Esophagus muscularis mucosa (tissue), 4 donors: ENCODE data around the gene CLEC14A. TPM values are rescaled to one million over a fixed set of nuclear protein-coding genes. Genes with fewer than 3 reads are reported as not detected.
A peak's percentile ranks its signal among the peaks of the same experiment; 100 is the strongest.

ENCODE experiments used
- DNase-seq: peaks from one replicate; pipeline ENCODE4 v3.0.0-alpha.2; 2017; ENCODE audit errors: extremely low spot score
- H3K27ac ChIP-seq, 4 donors: fragments of 200-600 bp; sonication (generic); replicated peaks in 1 of 4; 1 replicate in 3 of 4; 2 replicates in 1 of 4; pipeline ENCODE4 v1.5.1; 2016 to 2019; ENCODE audit warnings: mild to moderate bottlenecking in 1 of 4
- H3K27me3 ChIP-seq, 4 donors: fragments of 200-600 bp; sonication (generic); one replicate each; pipeline versions ENCODE4 v1.5.1 to v1.6.0; 2016 to 2019
- H3K36me3 ChIP-seq, 4 donors: fragments of 200-600 bp; sonication (generic); one replicate each; pipeline ENCODE4 v1.5.1; 2016 to 2019
- H3K4me1 ChIP-seq, 4 donors: fragments of 200-600 bp; sonication (generic); one replicate each; pipeline ENCODE4 v1.5.1; 2016 to 2019
- H3K4me3 ChIP-seq, 4 donors: fragments of 200-600 bp; sonication (generic); 1 replicate in 2 of 4; 2 replicates in 2 of 4; pipeline ENCODE4 v1.5.1; 2016 to 2019; ENCODE audit warnings: mild to moderate bottlenecking in 4 of 4, moderate library complexity in 1 of 4
- H3K9me3 ChIP-seq, 4 donors: fragments of 200-600 bp; sonication (generic); 1 replicate in 3 of 4; 2 replicates in 1 of 4; pipeline ENCODE4 v1.5.1; 2016 to 2019
- CTCF ChIP-seq, 3 experiments: fragments of 200-600 bp in 2 of 3; fragments of 450-650 bp in 1 of 3; sonication (generic) in 2 of 3; IDR thresholded peaks; one replicate each; pipeline ENCODE4 v1.5.1; 2017 to 2019; ENCODE audit warnings: antibody characterized with exemption in 3 of 3, mild to moderate bottlenecking in 2 of 3, moderate library complexity in 1 of 3
- EP300 ChIP-seq: sonication (generic); formaldehyde crosslinking; IDR thresholded peaks from one replicate; pipeline ENCODE4 v1.6.1; 2017; ENCODE audit warnings: antibody characterized with exemption
- POLR2A ChIP-seq: fragments of 450-650 bp; IDR thresholded peaks from one replicate; pipeline ENCODE4 v1.6.1; 2017; ENCODE audit warnings: antibody characterized with exemption, moderate library complexity, mild to moderate bottlenecking, low read depth
- POLR2AphosphoS5 ChIP-seq, 2 donors: sonication (generic); formaldehyde crosslinking; IDR thresholded peaks; one replicate each; pipeline ENCODE4 v1.6.1; 2017; ENCODE audit warnings: antibody characterized with exemption in 2 of 2
- WGBS: methylation state at CpG from one replicate; pipeline ENCODE4 v1.1.5; 2018; 5-methylcytosine and 5-hydroxymethylcytosine counted together
- intact Hi-C: fragments of 100-400 bp; cut with DNase I; formaldehyde crosslinking; loops from one replicate; pipeline ENCODE4 v1.15.1; 2023
- total RNA-seq, 4 donors: library from RNA; depleted of rRNA; stranded (reverse); fragments of >200 nt; gene quantifications; one replicate each; pipeline versions ENCODE4 v1.1.0 to v1.2.1, GENCODE V29; 2016

The CLEC14A gene
- total RNA-seq, 4 donors from 2014 or later: 23.7 to 50.2 (median 38.0) TPM

GRCh38 chr14:38212111-38212510, 43.8 kb downstream of the CLEC14A start:
- Histone ChIP-seq H3K27ac (no peak overlapping the region), H3K27me3 (peaks cover 0 to 54% (median 10%) of the 10 kb centered on the region in 4 donors), H3K4me3 (no peak overlapping the region), H3K9me3 (no peaks in the 10 kb centered on the region), H3K4me1 (peaks cover 0 to 44% (median 33%) of the 10 kb centered on the region in 4 donors), H3K36me3 (no peaks in the 10 kb centered on the region)
- no peak for DNase-seq
- intact Hi-C loops: no loop called here
- TF ChIP-seq EP300: no peak
- TF ChIP-seq POLR2A: no peak
- no peak for TF ChIP-seq POLR2AphosphoS5 (IDR thresholded peaks at IDR 0.05)
- TF ChIP-seq CTCF (IDR thresholded peaks at IDR 0.05): no peak

DNA sequence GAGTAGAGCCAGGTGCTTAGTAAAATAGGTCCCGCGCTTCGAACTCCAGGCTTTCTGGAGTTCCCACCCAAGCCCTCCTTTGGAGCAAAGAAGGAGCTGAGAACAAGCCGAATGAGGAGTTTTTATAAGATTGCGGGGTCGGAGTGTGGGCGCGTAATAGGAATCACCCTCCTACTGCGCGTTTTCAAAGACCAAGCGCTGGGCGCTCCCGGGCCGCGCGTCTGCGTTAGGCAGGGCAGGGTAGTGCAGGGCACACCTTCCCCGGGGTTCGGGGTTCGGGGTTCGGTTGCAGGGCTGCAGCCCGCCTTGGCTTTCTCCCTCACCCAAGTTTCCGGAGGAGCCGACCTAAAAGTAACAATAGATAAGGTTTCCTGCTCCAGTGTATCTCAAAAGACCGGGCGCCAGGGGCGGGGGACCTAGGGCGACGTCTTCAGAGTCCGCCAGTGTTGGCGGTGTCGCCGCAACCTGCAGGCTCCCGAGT, 44.6 kb downstream of the CLEC14A start:
- TF ChIP-seq EP300: no peak
- TF ChIP-seq CTCF (IDR thresholded peaks at IDR 0.05): no peak
- no peak for TF ChIP-seq POLR2A
- TF ChIP-seq POLR2AphosphoS5 (IDR thresholded peaks at IDR 0.05): no peak
- Histone ChIP-seq H3K9me3 (peaks cover 0 to 5% (median 4%) of the 10 kb centered on the region in 4 donors), H3K27ac (no peak overlapping the region), H3K27me3 (peaks cover 0 to 61% (median 10%) of the 10 kb centered on the region in 4 donors), H3K4me3 (peak overlapping the region; percentile 41 to 54 (median 43)), H3K4me1 (peaks cover 0 to 44% (median 33%) of the 10 kb centered on the region in 4 donors), H3K36me3 (no peaks in the 10 kb centered on the region)
- WGBS: 7% methylated on average over 8 of the region's 34 CpGs
- intact Hi-C loops: no loop called here
- no peak for DNase-seq

DNA sequence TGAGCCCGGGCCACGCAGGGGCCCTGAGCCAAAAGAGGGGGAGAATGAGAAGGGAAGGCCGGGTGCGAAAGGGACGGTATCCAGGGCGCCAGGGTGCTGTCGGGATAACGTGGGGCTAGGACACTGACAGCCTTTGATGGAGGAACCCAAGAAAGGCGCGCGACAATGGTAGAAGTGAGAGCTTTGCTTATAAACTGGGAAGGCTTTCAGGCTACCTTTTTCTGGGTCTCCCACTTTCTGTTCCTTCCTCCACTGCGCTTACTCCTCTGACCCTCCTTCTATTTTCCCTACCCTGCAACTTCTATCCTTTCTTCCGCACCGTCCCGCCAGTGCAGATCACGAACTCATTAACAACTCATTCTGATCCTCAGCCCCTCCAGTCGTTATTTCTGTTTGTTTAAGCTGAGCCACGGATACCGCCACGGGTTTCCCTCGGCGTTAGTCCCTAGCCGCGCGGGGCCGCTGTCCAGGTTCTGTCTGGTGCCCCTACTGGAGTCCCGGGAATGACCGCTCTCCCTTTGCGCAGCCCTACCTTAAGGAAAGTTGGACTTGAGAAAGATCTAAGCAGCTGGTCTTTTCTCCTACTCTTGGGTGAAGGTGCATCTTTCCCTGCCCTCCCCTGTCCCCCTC, 45.2 kb downstream of the CLEC14A start:
- intact Hi-C loops: no loop called here
- H3K27ac ChIP-seq: no peak overlapping the region
- peaks cover 0 to 44% (median 33%) of the 10 kb centered on the region in 4 donors for H3K4me1 ChIP-seq
- H3K36me3 ChIP-seq: no peaks in the 10 kb centered on the region
- no peak for DNase-seq
- peaks cover 0 to 11% (median 9%) of the 10 kb centered on the region in 4 donors for H3K9me3 ChIP-seq
- WGBS: 5% methylated on average over 26 of the region's 29 CpGs
- H3K27me3 ChIP-seq: peaks cover 0 to 64% (median 10%) of the 10 kb centered on the region in 4 donors
- peak overlapping the region; percentile 41 to 54 (median 43) for H3K4me3 ChIP-seq
- TF ChIP-seq CTCF (IDR thresholded peaks at IDR 0.05) (no peak), POLR2A (no peak), POLR2AphosphoS5 (IDR thresholded peaks at IDR 0.05) (no peak), EP300 (no peak)

GRCh38 chr14:38209572-38210557, 46.0 kb downstream of the CLEC14A start:
- WGBS: 5% methylated on average over 26 of the region's 69 CpGs
- H3K4me1 ChIP-seq: peaks cover 0 to 44% (median 33%) of the 10 kb centered on the region in 4 donors
- H3K4me3 ChIP-seq: peak overlapping the region; percentile 41 to 54 (median 43)
- H3K27me3 ChIP-seq: peaks cover 0 to 65% (median 10%) of the 10 kb centered on the region in 4 donors
- no peaks in the 10 kb centered on the region for H3K36me3 ChIP-seq
- H3K27ac ChIP-seq: no peak overlapping the region
- H3K9me3 ChIP-seq: peaks cover 0 to 11% (median 10%) of the 10 kb centered on the region in 4 donors
- intact Hi-C loops: no loop called here
- DNase-seq: no peak
- TF ChIP-seq EP300 (no peak), POLR2A (no peak), POLR2AphosphoS5 (IDR thresholded peaks at IDR 0.05) (no peak), CTCF (IDR thresholded peaks at IDR 0.05) (no peak)
